GM13976 (cell line): ENCODE data around the gene G3BP1.
A peak's percentile ranks its signal among the peaks of the same experiment; 100 is the strongest.

Experiments used
- DNase-seq: peaks from one replicate; pipeline ENCODE4 v3.0.0; 2012; ENCODE audit warnings: low spot score
- in situ Hi-C: fragments of 300-500 bp; cut with MboI; formaldehyde crosslinking; loops from one replicate; pipeline ENCODE4 v1.12.0; 2022; ENCODE audit warnings: low sequenced_read_pairs, mixed read lengths, inconsistent platforms; ENCODE audit not compliant: unreplicated experiment
- TF ChIP-seq, protein P1 (sequence below): IDR thresholded peaks from 2 replicates; pipeline ENCODE4 v1.5.1; 2012; ENCODE audit warnings: borderline replicate concordance, mild to moderate bottlenecking; ENCODE audit not compliant: insufficient read depth; ENCODE audit errors: extremely low read depth, missing control alignments, control extremely low read depth

The G3BP1 gene

GRCh38 chr5:151740958-151741373 lies 30.8 kb upstream of the G3BP1 start:
- in situ Hi-C loops: loop anchor here (5.0 kb wide), 1 partner anchor 79 kb away; no protein-coding TSS in a partner anchor
- TF ChIP-seq, protein P1, sequence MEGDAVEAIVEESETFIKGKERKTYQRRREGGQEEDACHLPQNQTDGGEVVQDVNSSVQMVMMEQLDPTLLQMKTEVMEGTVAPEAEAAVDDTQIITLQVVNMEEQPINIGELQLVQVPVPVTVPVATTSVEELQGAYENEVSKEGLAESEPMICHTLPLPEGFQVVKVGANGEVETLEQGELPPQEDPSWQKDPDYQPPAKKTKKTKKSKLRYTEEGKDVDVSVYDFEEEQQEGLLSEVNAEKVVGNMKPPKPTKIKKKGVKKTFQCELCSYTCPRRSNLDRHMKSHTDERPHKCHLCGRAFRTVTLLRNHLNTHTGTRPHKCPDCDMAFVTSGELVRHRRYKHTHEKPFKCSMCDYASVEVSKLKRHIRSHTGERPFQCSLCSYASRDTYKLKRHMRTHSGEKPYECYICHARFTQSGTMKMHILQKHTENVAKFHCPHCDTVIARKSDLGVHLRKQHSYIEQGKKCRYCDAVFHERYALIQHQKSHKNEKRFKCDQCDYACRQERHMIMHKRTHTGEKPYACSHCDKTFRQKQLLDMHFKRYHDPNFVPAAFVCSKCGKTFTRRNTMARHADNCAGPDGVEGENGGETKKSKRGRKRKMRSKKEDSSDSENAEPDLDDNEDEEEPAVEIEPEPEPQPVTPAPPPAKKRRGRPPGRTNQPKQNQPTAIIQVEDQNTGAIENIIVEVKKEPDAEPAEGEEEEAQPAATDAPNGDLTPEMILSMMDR: no peak
- DNase-seq: no peak

DNA sequence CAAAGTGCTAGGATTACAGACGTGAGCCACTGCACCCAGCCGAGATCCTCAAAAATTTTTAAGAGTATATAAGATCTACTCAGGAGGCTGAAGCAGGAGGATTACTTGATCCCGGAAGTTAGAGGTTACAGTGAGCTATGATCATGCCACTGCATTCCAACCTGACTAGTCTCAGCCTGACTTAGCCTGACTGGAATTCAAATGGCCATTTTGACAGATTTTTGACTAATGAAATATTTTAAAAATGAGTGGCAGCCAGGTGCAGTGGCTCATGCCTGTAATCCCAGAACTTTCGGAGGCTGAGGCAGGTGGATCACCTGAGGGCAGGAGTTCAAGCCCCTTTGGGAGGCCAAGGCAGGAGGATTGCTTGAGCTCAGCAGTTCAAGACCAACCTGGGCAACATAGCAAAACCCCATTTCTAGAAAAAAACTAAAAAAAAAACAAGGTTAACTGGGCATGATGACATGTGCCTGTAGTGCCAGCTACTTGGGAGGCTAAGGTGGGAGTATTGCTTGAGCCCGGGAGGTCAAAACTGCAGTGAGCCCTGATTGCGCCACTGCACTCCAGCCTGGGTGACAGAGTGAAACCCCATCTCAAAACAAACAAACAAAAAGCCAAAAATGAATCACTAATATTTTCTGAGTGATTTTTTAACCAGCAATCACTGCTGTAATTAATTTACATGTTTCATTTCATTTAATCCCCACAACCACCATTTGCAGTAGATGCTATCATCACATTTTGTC lies 29.9 kb upstream of the G3BP1 start:
- no peak for DNase-seq
- in situ Hi-C loops: loop anchor here (5.0 kb wide), 1 partner anchor 80 kb away; no protein-coding TSS in a partner anchor
- TF ChIP-seq, protein P1: no peak

DNA sequence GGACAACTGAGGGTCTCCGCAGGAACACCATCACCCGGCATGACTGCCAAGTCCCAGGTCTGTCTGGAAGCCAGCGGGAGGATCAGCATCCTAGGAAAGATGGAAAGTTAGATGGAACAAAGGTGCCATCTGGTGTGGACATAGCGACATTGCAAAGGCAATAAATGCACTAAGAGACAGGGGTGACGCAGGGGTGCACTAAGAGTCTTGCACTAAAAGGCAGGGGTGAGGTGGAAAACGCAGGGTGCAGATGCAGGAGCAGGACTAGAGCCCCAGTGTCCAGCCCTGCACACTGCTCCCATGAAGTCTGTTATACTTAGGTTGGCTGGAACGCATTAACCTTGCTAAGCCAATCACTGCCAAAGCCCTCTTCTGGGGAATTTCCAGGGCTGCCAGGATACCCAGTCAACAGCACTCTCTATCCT lies 28.9 kb upstream of the G3BP1 start:
- no peak for DNase-seq
- in situ Hi-C loops: loop anchor here (5.0 kb wide), 1 partner anchor 81 kb away; no protein-coding TSS in a partner anchor
- TF ChIP-seq, protein P1: peak; percentile 35

DNA sequence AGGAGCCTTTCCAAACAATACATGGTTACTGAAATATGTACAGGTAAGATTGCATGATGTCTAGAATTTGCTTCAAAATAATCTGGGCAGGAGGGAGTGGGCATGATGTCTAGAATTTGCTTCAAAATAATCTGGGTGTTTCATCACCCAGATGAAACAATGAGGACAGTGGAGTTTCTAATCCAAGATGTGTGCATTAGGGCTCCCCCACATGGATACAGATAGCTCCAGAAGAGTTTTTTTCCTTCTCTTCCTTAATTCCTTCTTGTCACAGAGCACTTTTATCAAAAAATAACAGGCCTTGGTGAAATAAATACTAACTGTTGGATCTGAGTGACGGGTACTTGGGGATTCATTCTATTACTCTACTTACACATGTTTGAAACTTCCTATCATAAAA lies 28.2 kb upstream of the G3BP1 start:
- no peak for DNase-seq
- TF ChIP-seq, protein P1: no peak
- in situ Hi-C loops: loop anchor here (5.0 kb wide), 1 partner anchor 81 kb away; no protein-coding TSS in a partner anchor

DNA sequence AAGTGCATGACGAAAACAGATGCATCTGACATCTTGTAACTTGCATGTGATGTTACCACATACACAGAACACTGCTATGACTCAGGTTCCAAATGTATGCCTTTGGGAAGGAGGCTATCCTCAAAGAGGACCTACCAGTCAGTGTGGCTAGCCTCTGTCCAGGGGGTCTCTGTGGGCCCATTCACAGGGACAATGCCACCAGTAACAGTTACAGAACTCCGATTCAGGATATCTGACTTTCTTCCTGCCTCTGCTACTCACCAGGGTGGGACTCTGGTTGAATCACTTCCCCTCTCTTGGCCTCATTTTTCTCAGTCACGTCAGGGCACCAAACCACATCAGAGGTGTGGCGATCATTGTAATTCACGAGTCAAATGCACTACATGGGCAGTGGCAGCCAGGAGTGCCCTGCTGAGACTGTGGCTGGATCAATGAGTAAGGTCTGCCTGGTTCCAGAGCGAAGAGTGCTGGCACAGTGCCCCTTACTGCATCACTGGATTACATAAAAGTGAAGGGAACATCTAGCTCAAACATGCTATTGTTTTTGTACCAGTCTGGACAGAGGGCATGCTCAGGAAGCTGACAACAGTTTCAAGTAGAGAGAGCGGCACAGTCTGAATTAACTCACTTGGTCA lies 26.6 kb upstream of the G3BP1 start:
- TF ChIP-seq, protein P1: no peak
- in situ Hi-C loops: no loop called here
- DNase-seq: no peak

DNA sequence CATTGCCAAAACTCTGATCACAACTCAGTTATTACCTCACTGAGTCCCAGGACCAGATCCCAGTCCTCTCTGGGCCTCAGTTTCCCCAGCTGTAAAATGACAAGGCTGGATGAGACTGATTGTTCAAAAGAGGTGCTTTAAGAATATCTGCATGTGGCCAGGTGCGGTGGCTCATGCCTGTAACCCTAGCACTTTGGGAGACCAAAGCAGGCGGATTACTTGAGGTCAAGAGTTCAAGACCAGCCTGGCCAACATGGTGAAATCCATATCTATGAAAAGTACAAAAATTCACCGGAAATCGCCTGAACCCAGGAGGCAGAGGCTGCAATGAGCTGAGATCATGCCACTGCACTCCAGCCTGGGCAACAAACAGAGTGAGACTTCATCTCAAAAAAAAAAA lies 21.6 kb upstream of the G3BP1 start:
- in situ Hi-C loops: no loop called here
- TF ChIP-seq, protein P1: no peak
- no peak for DNase-seq
